ENCODE data around the gene PLCG2. TPM values are rescaled to one million over a fixed set of nuclear protein-coding genes. Genes with fewer than 3 reads are reported as not detected.

Gene PLCG2
- 574 and 580 TPM in 2 replicates for total RNA-seq (2014; rRNA removed; shearing (Covaris generic); ENCODE audit: low replicate concordance)

DNA sequence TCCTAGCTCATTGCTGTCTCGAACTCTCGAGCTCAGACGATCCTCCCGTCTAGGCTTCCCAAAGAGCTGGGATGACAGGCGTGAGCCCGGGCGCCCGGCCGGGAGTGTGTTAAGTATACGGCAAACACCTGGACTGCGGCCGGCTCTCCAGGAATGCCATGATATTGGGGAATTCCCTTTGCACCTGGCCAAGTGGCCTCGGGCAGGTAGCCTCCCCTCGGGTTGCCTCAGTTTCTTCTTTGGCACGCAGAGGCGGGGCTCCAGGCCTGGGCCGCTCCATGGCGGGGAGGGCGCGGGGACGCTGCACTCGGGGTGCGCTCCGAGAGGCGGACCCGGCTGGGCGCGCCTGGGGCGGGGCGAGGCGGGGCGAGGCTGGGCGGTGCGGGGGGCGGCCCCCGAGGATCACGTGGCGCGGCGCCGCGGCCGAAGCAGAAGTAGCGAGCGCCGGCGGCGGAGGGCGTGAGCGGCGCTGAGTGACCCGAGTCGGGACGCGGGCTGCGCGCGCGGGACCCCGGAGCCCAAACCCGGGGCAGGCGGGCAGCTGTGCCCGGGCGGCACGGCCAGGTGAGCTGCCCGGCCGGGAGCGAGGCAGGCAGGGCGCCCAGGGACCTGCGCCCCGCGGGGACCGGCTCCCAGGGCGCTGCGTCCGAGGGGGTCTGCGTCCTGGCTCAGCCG lies at the start of gene PLCG2:
TSS of gene PLCG2 (plus strand) at position 431 of the 675 bp plus-strand sequence. CDS start 6,699 bp downstream, outside the sequence.
- Histone ChIP-seq H3K4me3 (ENCODE audit: low read length) (peak within 1 kb of the TSS; percentile 90), H3K27ac (ENCODE audit: low read length) (peak within 1 kb of the TSS; percentile 100), H3K9me2 (replicated peaks; ENCODE audit: insufficient read depth, low read length) (no peaks in the 10 kb centered on the region), H3K9me3 (ENCODE audit: low read length) (no peaks in the 10 kb centered on the region), H3K4me2 (ENCODE audit: low read depth, low read length, poor library complexity, severe bottlenecking) (peak within 1 kb of the TSS; percentile 91), H3K79me2 (ENCODE audit: low read length) (peaks cover 34% of the 10 kb centered on the region), H3K27me3 (ENCODE audit: low read length) (no peaks in the 10 kb centered on the region), H3K36me3 (ENCODE audit: insufficient read depth, low read length) (peaks cover 6% of the 10 kb centered on the region; the same call in 1 of the 2 replicates), H3K9ac (ENCODE audit: low read length) (peak within 1 kb of the TSS; percentile 98), H4K20me1 (ENCODE audit: insufficient read depth, low read depth, low read length) (no peaks in the 10 kb centered on the region; the same call in 1 of the 2 replicates), H3K4me1 (ENCODE audit: low read length) (peaks cover 62% of the 10 kb centered on the region), H2AFZ (ENCODE audit: low read length) (peak within 1 kb of the TSS; percentile 81; the same call in 1 of the 2 replicates)
- peak; percentile 95 for DNase-seq

DNA sequence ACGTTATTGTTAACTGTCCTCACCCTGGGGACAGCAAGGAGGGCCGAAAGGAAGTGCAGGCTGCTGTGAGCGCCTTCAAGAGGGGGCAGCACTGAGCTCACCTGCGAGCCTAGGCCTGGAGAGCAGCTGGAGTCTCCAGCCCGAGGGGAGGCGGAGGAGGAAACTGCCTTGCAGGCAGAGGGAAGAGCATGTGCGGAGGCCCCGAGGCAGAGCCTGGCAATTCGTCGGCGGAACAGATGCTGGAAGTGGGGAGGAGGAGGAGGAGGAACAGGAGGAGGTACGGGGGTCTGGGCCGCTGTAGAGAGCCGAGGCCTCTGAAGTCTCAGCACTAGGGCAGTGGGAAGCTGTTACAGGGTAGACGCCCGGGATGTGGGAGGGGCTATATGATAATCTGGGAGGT lies 49.6 kb upstream of the PLCG2 start:
- H3K9ac ChIP-seq (ENCODE audit: low read length), result no peak overlapping the region
- H2AFZ ChIP-seq (ENCODE audit: low read length), result no peak overlapping the region
- H3K36me3 ChIP-seq (ENCODE audit: insufficient read depth, low read length), result no peaks in the 10 kb centered on the region
- no peaks in the 10 kb centered on the region for H3K27me3 ChIP-seq (ENCODE audit: low read length)
- no peak overlapping the region for H3K4me2 ChIP-seq (ENCODE audit: low read depth, low read length, poor library complexity, severe bottlenecking)
- peaks cover 18% of the 10 kb centered on the region for H3K4me1 ChIP-seq (ENCODE audit: low read length)
- no peaks in the 10 kb centered on the region for H3K9me2 ChIP-seq (replicated peaks; ENCODE audit: insufficient read depth, low read length)
- H3K9me3 ChIP-seq (ENCODE audit: low read length), result no peaks in the 10 kb centered on the region
- no peak overlapping the region for H3K4me3 ChIP-seq (ENCODE audit: low read length)
- no peak overlapping the region for H3K27ac ChIP-seq (ENCODE audit: low read length)
- DNase-seq, result peak; percentile 80
- H3K79me2 ChIP-seq (ENCODE audit: low read length), result no peaks in the 10 kb centered on the region
- no peaks in the 10 kb centered on the region for H4K20me1 ChIP-seq (ENCODE audit: insufficient read depth, low read depth, low read length)

DNA sequence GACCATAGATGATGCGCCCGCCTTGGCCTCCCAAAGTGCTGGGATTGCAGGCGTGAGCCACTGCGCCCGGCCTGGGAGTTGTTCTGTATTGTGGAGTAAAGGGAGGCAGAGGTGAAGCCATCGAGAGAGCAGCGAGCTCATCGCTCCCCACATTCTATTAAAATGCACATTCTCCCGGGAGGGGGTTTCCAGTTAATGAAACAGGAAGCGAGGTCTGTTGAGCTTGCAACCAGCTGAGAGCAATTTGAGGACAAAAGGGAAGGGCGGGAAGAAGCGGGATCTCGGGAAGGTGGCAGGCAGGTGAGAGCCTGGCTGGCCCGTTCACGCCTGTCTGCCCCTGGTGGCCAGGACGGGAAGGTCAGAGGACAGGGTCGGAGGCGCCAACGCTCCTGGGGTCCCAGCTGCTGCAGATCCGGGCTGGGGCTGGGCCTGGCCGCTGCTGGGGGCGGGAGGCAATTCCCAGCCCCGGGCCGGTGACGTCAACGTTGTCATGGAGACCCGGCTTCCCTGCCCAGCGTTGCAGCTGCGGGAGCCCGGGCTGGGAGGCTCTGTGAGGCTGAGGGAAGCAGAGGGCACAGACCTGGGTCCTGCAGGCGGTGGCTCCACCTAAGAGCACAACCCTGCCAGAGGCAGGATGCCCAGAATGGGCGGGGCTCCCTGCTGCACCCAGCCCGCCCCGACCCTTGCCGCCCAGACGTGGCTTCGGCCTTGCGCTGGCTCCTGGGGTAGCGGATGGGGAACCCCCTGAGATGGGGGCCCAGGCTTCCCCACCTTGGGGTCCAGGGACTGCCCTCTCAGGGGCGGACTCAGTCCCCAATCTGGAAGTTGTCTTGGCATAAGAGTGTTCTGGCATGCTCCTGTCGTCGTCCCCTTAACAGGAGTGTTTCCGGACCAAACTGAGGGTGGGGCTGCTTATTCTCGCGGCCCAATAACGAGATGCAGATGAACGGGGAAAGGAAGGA lies 48.7 kb upstream of the PLCG2 start:
- Histone ChIP-seq H3K4me2 (ENCODE audit: low read depth, low read length, poor library complexity, severe bottlenecking) (peak overlapping the region; percentile 74), H3K9me3 (ENCODE audit: low read length) (no peaks in the 10 kb centered on the region), H3K9me2 (replicated peaks; ENCODE audit: insufficient read depth, low read length) (no peaks in the 10 kb centered on the region), H3K4me1 (ENCODE audit: low read length) (peaks cover 18% of the 10 kb centered on the region), H3K27me3 (ENCODE audit: low read length) (no peaks in the 10 kb centered on the region), H3K79me2 (ENCODE audit: low read length) (no peaks in the 10 kb centered on the region), H4K20me1 (ENCODE audit: insufficient read depth, low read depth, low read length) (no peaks in the 10 kb centered on the region), H3K27ac (ENCODE audit: low read length) (no peak overlapping the region), H3K4me3 (ENCODE audit: low read length) (peak overlapping the region; percentile 55; the same call in 1 of the 2 replicates), H3K36me3 (ENCODE audit: insufficient read depth, low read length) (no peaks in the 10 kb centered on the region), H2AFZ (ENCODE audit: low read length) (peak overlapping the region; percentile 25), H3K9ac (ENCODE audit: low read length) (peak overlapping the region; percentile 25)
- DNase-seq, result peak; percentile 72

DNA sequence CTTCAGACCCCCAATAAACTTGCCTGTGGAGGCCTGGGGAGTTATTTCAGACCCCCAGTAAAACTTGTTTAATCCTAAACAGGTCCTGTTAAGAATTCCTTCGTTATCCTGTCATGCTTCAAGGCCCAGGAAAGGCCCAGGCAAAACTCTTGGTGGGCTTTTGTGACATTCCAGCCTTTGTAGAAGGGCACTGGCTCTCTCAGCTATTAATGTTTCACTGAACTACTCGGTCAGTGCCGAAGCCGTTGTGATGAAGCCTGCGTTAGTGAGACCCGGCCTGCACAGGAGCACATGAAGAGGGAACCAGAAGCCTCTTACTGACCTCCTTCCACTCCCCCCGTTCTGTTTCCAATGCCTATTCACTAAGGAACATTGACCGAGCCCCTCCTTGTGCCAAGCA lies 47.4 kb upstream of the PLCG2 start:
- Histone ChIP-seq H2AFZ (ENCODE audit: low read length) (no peak overlapping the region), H3K27me3 (ENCODE audit: low read length) (no peaks in the 10 kb centered on the region), H3K4me1 (ENCODE audit: low read length) (peaks cover 18% of the 10 kb centered on the region), H3K9me3 (ENCODE audit: low read length) (no peaks in the 10 kb centered on the region), H3K9ac (ENCODE audit: low read length) (no peak overlapping the region), H3K9me2 (replicated peaks; ENCODE audit: insufficient read depth, low read length) (no peaks in the 10 kb centered on the region), H3K79me2 (ENCODE audit: low read length) (no peaks in the 10 kb centered on the region), H3K27ac (ENCODE audit: low read length) (no peak overlapping the region), H4K20me1 (ENCODE audit: insufficient read depth, low read depth, low read length) (no peaks in the 10 kb centered on the region), H3K4me3 (ENCODE audit: low read length) (no peak overlapping the region), H3K4me2 (ENCODE audit: low read depth, low read length, poor library complexity, severe bottlenecking) (no peak overlapping the region), H3K36me3 (ENCODE audit: insufficient read depth, low read length) (no peaks in the 10 kb centered on the region)
- DNase-seq, result no peak

DNA sequence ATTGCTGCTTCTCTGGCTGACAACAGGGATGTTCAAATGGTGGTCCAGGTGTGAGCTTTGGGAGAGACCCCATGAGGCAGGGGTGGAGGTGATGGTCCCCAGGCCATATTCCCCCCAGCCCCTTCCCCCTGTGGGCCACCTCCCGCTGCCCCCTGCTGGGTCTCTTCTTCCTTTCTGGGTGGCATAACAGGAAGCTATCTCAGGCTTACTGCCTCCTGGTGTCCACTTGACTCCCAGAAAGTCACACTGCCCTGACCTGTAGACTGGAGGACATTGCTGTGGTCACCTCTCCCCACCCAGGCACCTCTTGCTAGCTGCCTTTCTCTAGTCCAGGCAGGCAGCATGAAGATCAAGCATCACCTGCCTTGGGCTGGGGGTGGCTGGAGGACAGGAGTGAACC lies 46.4 kb upstream of the PLCG2 start:
- no peak overlapping the region for H3K9ac ChIP-seq (ENCODE audit: low read length)
- no peaks in the 10 kb centered on the region for H4K20me1 ChIP-seq (ENCODE audit: insufficient read depth, low read depth, low read length)

DNA sequence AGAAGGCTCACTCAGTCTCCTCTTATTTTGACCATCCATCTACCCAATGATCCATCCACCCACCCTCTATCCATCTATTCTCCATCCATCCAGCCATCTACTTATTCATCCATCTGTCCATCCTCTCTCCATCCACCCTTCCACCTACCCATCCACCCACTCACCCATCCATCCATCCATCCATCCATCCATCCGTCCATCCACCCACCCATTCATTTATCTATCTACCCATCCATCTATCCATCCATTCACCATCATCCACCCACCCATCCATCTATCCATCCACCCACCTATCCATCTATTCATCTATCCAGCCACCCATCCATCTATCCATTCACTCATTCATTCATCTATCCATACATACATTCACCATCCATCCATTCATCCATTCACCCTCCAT lies 45.8 kb upstream of the PLCG2 start:
- no peak overlapping the region for H3K27ac ChIP-seq (ENCODE audit: low read length)
- no peak overlapping the region for H3K4me3 ChIP-seq (ENCODE audit: low read length)
- no peaks in the 10 kb centered on the region for H3K9me3 ChIP-seq (ENCODE audit: low read length)
- H3K27me3 ChIP-seq (ENCODE audit: low read length), result no peaks in the 10 kb centered on the region
- no peaks in the 10 kb centered on the region for H3K79me2 ChIP-seq (ENCODE audit: low read length)
- H4K20me1 ChIP-seq (ENCODE audit: insufficient read depth, low read depth, low read length), result no peaks in the 10 kb centered on the region
- no peak overlapping the region for H3K4me2 ChIP-seq (ENCODE audit: low read depth, low read length, poor library complexity, severe bottlenecking)
- no peaks in the 10 kb centered on the region for H3K9me2 ChIP-seq (replicated peaks; ENCODE audit: insufficient read depth, low read length)
- DNase-seq, result no peak
- no peaks in the 10 kb centered on the region for H3K36me3 ChIP-seq (ENCODE audit: insufficient read depth, low read length)
- peaks cover 21% of the 10 kb centered on the region for H3K4me1 ChIP-seq (ENCODE audit: low read length)
- no peak overlapping the region for H3K9ac ChIP-seq (ENCODE audit: low read length)
- no peak overlapping the region for H2AFZ ChIP-seq (ENCODE audit: low read length)

More for the DNA sequence above, 46.4 kb upstream of the PLCG2 start:
- H3K4me1 ChIP-seq (ENCODE audit: low read length), result peaks cover 17% of the 10 kb centered on the region
- no peak overlapping the region for H3K27ac ChIP-seq (ENCODE audit: low read length)
- no peaks in the 10 kb centered on the region for H3K36me3 ChIP-seq (ENCODE audit: insufficient read depth, low read length)
- H3K4me3 ChIP-seq (ENCODE audit: low read length), result no peak overlapping the region
- H3K27me3 ChIP-seq (ENCODE audit: low read length), result no peaks in the 10 kb centered on the region
- no peak overlapping the region for H3K4me2 ChIP-seq (ENCODE audit: low read depth, low read length, poor library complexity, severe bottlenecking)
- H3K79me2 ChIP-seq (ENCODE audit: low read length), result no peaks in the 10 kb centered on the region
- no peaks in the 10 kb centered on the region for H3K9me2 ChIP-seq (replicated peaks; ENCODE audit: insufficient read depth, low read length)
- DNase-seq, result no peak
- no peak overlapping the region for H2AFZ ChIP-seq (ENCODE audit: low read length)
- H3K9me3 ChIP-seq (ENCODE audit: low read length), result no peaks in the 10 kb centered on the region

DNA sequence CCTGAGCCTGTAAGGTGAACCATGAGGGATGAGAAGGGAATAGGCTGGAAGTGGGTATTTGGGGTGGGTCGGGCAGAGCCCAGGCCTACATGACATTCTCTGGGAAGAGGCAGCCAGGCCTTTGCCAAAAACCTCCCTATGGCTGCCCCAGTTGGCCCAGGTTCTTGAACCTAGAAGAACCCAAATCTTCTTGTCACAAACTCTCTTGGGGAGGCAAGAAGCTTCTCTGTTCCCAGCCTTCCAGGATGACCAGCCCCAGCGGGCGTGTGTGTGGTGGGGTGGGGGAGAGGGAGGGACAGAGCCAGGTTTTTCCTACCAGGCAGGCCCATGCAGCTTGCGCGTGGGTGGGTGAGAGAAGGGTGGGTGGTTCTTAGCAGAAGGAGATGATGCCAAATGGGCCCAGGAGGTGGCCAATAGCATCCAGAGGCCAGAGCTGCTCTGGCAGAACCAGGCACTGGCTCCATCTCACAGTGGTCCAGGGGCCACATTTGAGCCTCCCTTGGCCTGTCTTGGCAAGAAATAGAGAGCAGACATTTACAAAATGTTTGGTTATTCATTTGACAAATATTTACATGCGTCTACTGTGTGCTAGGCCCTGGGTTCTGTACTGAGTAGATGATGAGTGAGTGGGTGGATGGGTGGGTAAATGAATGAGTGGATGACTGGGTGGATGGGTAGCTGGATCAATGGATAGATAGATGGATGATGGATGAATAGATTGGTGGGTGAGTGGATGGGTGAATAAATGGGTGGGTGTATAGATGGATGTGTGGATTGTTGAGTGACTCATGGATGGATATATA lies 44.3 kb upstream of the PLCG2 start:
- H3K27me3 ChIP-seq (ENCODE audit: low read length), result no peaks in the 10 kb centered on the region
- no peak overlapping the region for H3K9ac ChIP-seq (ENCODE audit: low read length)
- H4K20me1 ChIP-seq (ENCODE audit: insufficient read depth, low read depth, low read length), result no peaks in the 10 kb centered on the region
- peaks cover 8% of the 10 kb centered on the region for H3K79me2 ChIP-seq (ENCODE audit: low read length)
- no peaks in the 10 kb centered on the region for H3K36me3 ChIP-seq (ENCODE audit: insufficient read depth, low read length)
- H3K4me2 ChIP-seq (ENCODE audit: low read depth, low read length, poor library complexity, severe bottlenecking), result no peak overlapping the region
- H3K4me1 ChIP-seq (ENCODE audit: low read length), result peaks cover 36% of the 10 kb centered on the region
- H2AFZ ChIP-seq (ENCODE audit: low read length), result no peak overlapping the region
- H3K9me3 ChIP-seq (ENCODE audit: low read length), result no peaks in the 10 kb centered on the region
- H3K4me3 ChIP-seq (ENCODE audit: low read length), result no peak overlapping the region
- no peak for DNase-seq
- H3K27ac ChIP-seq (ENCODE audit: low read length), result no peak overlapping the region
- H3K9me2 ChIP-seq (replicated peaks; ENCODE audit: insufficient read depth, low read length), result no peaks in the 10 kb centered on the region
